Tibial artery (tissue), 4 donors: ENCODE measurements around the gene MTMR11.

ENCODE experiments used
- DNase-seq, 2 donors: peaks; one replicate each; pipeline ENCODE4 v3.0.0-alpha.2; 2019
- H3K27ac ChIP-seq, 2 donors: fragments of 200-600 bp; sonication (generic) in 1 of 2; 1 replicate in 1 of 2; 2 replicates in 1 of 2; pipeline ENCODE4 v1.5.1; 2018 to 2019; ENCODE audit warnings: mild to moderate bottlenecking in 1 of 2
- H3K27me3 ChIP-seq, 2 donors: fragments of 200-600 bp; sonication (generic) in 1 of 2; one replicate each; pipeline versions ENCODE4 v1.5.1 to v1.6.0; 2016 to 2019
- H3K36me3 ChIP-seq, 3 donors: fragments of 200-600 bp; sonication (generic) in 2 of 3; one replicate each; pipeline ENCODE4 v1.5.1; 2016 to 2019; ENCODE audit warnings: mild to moderate bottlenecking in 2 of 3
- H3K4me1 ChIP-seq, 4 donors: fragments of 200-600 bp; sonication (generic) in 2 of 4; 1 replicate in 3 of 4; 2 replicates in 1 of 4; pipeline ENCODE4 v1.5.1; 2016 to 2019
- H3K4me3 ChIP-seq, 2 donors: fragments of 200-600 bp; sonication (generic) in 1 of 2; 1 replicate in 1 of 2; 2 replicates in 1 of 2; pipeline ENCODE4 v1.5.1; 2018 to 2019; ENCODE audit warnings: mild to moderate bottlenecking in 2 of 2
- H3K9me3 ChIP-seq, 3 donors: fragments of 200-600 bp; sonication (generic) in 1 of 3; one replicate each; pipeline ENCODE4 v1.5.1; 2016 to 2019
- CTCF ChIP-seq, 2 experiments: fragments of 200-600 bp in 1 of 2; fragments of 450-650 bp in 1 of 2; IDR thresholded peaks; one replicate each; pipeline ENCODE4 v1.5.1; 2017 to 2019; ENCODE audit warnings: antibody characterized with exemption in 2 of 2, mild to moderate bottlenecking in 1 of 2, moderate library complexity in 1 of 2
- intact Hi-C: fragments of 100-400 bp; cut with DNase I; formaldehyde crosslinking; loops from one replicate; pipeline ENCODE4 v1.15.0; 2023; ENCODE audit warnings: low total_unique reads

Gene MTMR11, protein sequence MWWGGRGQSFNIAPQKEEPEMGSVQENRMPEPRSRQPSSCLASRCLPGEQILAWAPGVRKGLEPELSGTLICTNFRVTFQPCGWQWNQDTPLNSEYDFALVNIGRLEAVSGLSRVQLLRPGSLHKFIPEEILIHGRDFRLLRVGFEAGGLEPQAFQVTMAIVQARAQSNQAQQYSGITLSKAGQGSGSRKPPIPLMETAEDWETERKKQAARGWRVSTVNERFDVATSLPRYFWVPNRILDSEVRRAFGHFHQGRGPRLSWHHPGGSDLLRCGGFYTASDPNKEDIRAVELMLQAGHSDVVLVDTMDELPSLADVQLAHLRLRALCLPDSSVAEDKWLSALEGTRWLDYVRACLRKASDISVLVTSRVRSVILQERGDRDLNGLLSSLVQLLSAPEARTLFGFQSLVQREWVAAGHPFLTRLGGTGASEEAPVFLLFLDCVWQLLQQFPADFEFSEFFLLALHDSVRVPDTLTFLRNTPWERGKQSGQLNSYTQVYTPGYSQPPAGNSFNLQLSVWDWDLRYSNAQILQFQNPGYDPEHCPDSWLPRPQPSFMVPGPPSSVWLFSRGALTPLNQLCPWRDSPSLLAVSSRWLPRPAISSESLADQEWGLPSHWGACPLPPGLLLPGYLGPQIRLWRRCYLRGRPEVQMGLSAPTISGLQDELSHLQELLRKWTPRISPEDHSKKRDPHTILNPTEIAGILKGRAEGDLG

GRCh38 chr1:149936170-149936991 is at the start of gene MTMR11:
MTMR11 (minus strand) TSS chr1:149936879; CDS start chr1:149936647, 232 bp downstream.
- H3K4me3 ChIP-seq, result peak within 1 kb of the TSS; percentile 74 to 85
- H3K9me3 ChIP-seq, result no peaks in the 10 kb centered on the region
- peaks cover 0 to 28% (median 20%) of the 10 kb centered on the region in 3 donors for H3K36me3 ChIP-seq
- H3K27ac ChIP-seq, result peak within 1 kb of the TSS; percentile 90 to 93
- peak; percentile 51 to 78 for DNase-seq
- TF ChIP-seq CTCF (IDR thresholded peaks at IDR 0.05), result no peak
- H3K27me3 ChIP-seq, result no peaks in the 10 kb centered on the region
- intact Hi-C loops, result no loop called here
- peaks cover 0 to 42% (median 31%) of the 10 kb centered on the region in 4 donors for H3K4me1 ChIP-seq

GRCh38 chr1:149979972-149980540 is 43.4 kb upstream of the MTMR11 start:
- H3K27me3 ChIP-seq, result no peaks in the 10 kb centered on the region
- intact Hi-C loops, result no loop called here
- H3K4me1 ChIP-seq, result peaks cover 0 to 27% (median 14%) of the 10 kb centered on the region in 4 donors

GRCh38 chr1:149979245-149979971 is 42.7 kb upstream of the MTMR11 start:
- Histone ChIP-seq H3K9me3 (no peaks in the 10 kb centered on the region), H3K36me3 (peaks cover 22 to 29% (median 23%) of the 10 kb centered on the region in 3 donors), H3K4me3 (no peak overlapping the region), H3K27ac (no peak overlapping the region), H3K27me3 (no peaks in the 10 kb centered on the region), H3K4me1 (peaks cover 0 to 27% (median 14%) of the 10 kb centered on the region in 4 donors)
- no peak for TF ChIP-seq CTCF (IDR thresholded peaks at IDR 0.05)
- intact Hi-C loops, result no loop called here
- no peak for DNase-seq

More at GRCh38 chr1:149979972-149980540, 43.4 kb upstream of the MTMR11 start:
- peaks cover 19 to 23% (median 20%) of the 10 kb centered on the region in 3 donors for H3K36me3 ChIP-seq
- no peak overlapping the region for H3K27ac ChIP-seq
- no peak for TF ChIP-seq CTCF (IDR thresholded peaks at IDR 0.05)
- H3K4me3 ChIP-seq, result no peak overlapping the region
- H3K9me3 ChIP-seq, result no peaks in the 10 kb centered on the region
- DNase-seq, result no peak

DNA sequence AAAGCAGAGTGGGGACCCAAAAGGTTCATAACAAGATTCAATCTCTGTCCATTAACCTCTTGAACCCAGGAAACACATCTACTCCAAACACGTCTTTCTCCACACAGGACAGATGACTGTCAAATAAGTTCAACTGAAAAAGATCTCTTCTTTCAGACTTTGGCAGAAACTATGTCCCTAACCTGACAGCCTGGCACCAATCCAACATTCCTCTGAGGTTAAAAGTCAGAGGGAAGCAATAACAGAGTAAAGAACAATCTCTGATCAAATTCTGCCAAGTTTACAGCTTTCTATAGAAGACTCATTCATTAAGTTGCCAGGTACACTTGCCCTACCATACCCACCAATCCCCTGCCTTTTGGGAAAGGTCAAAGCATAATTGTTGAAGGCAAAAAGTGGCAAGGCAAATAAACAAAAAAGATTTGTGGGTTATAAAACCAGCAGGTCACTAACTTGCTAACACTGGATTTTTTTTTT is 41.9 kb upstream of the MTMR11 start:
- peaks cover 27 to 36% (median 29%) of the 10 kb centered on the region in 3 donors for H3K36me3 ChIP-seq
- H3K27me3 ChIP-seq, result no peaks in the 10 kb centered on the region
- peaks cover 0 to 27% (median 14%) of the 10 kb centered on the region in 4 donors for H3K4me1 ChIP-seq
- TF ChIP-seq CTCF (IDR thresholded peaks at IDR 0.05), result no peak
- H3K9me3 ChIP-seq, result no peaks in the 10 kb centered on the region
- no peak overlapping the region for H3K4me3 ChIP-seq
- no peak overlapping the region for H3K27ac ChIP-seq
- intact Hi-C loops, result no loop called here
- no peak for DNase-seq
